ENCODE data around the gene BRMS1L. TPM values are rescaled to one million over a fixed set of nuclear protein-coding genes. Genes with fewer than 3 reads are reported as not detected.
A peak's percentile ranks its signal among the peaks of the same experiment; 100 is the strongest.

Gene BRMS1L
- polyA plus RNA-seq, 2 of the 4 experiments (the other 2 are of a cell fraction), result 17.0 to 18.1 TPM

DNA sequence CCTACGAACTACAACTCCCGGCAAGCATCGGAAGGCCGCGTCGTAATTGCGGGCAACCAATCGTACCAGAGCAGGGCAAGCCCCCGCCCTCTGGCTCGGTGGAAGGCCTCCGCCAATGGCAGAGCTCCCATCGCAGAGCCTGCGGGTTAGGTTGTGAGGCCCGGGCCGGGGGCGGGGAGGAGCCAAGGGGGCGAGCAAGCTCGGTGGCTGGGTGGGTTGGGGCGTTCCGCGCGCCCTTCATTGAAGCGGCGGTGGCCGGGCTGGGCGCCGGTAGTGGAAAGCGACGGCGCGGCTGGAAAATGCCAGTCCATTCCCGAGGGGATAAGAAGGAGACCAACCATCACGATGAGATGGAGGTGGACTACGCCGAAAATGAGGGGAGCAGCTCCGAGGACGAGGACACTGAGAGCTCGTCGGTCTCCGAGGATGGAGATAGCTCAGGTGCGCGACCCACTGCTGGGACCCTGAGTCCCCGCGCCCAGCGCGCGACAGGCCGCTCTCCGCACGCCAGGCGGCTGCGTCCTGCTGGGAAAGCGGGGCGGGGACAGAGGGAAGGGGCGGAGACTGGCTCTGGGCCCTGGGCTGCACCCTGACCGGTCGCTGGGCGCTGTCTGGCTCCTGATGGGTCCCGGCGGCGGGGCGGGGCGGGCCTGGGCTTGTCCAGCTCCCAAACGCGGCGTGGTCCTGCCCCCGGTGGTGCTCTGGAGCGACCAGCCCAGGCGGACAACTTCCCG lies at the start of gene BRMS1L (continued):
- TF ChIP-seq, protein P1, sequence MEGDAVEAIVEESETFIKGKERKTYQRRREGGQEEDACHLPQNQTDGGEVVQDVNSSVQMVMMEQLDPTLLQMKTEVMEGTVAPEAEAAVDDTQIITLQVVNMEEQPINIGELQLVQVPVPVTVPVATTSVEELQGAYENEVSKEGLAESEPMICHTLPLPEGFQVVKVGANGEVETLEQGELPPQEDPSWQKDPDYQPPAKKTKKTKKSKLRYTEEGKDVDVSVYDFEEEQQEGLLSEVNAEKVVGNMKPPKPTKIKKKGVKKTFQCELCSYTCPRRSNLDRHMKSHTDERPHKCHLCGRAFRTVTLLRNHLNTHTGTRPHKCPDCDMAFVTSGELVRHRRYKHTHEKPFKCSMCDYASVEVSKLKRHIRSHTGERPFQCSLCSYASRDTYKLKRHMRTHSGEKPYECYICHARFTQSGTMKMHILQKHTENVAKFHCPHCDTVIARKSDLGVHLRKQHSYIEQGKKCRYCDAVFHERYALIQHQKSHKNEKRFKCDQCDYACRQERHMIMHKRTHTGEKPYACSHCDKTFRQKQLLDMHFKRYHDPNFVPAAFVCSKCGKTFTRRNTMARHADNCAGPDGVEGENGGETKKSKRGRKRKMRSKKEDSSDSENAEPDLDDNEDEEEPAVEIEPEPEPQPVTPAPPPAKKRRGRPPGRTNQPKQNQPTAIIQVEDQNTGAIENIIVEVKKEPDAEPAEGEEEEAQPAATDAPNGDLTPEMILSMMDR (IDR thresholded peaks at IDR 0.05), result no peak
- TF ChIP-seq PHF8 (IDR thresholded peaks at IDR 0.05; ENCODE audit: borderline replicate concordance, low read depth) (peak; percentile 96), NFE2L2 (conservative IDR thresholded peaks at IDR 0.05; ENCODE audit: low read length) (no peak), FOSL2 (IDR thresholded peaks at IDR 0.05) (no peak), FOSL2 (CRISPR knock-in tag; IDR thresholded peaks at IDR 0.05) (no peak), GATA3 (IDR thresholded peaks at IDR 0.05; ENCODE audit: borderline replicate concordance) (peak; percentile 18; the same call in 1 of the 2 replicates), HOXA7 (CRISPR knock-in tag; IDR thresholded peaks at IDR 0.05) (no peak), JUN (IDR thresholded peaks at IDR 0.05) (peak; percentile 80 to 91; a peak in 4 of 5 replicates), SMC3 (IDR thresholded peaks at IDR 0.05) (no peak), CBX2 (IDR thresholded peaks at IDR 0.05; ENCODE audit: borderline replicate concordance, low read depth) (no peak), KDM5A (IDR thresholded peaks at IDR 0.05) (no peak), NR3C1 (IDR thresholded peaks at IDR 0.05) (no peak), CHD4 (IDR thresholded peaks at IDR 0.05; ENCODE audit: borderline replicate concordance) (no peak), KDM1A (IDR thresholded peaks at IDR 0.05; ENCODE audit: low read depth) (no peak), RCOR1 (IDR thresholded peaks at IDR 0.05; ENCODE audit: low read depth, low read length) (no peak), EHMT2 (IDR thresholded peaks at IDR 0.05; ENCODE audit: low read depth) (no peak), MAZ (IDR thresholded peaks at IDR 0.05; ENCODE audit: borderline replicate concordance, low read depth, low read length) (no peak), TFCP2L1 (CRISPR knock-in tag; IDR thresholded peaks at IDR 0.05) (no peak), HDAC2 (IDR thresholded peaks at IDR 0.05) (no peak), ESRRA (IDR thresholded peaks at IDR 0.05; ENCODE audit: borderline replicate concordance, low read length) (no peak), HOXB5 (CRISPR knock-in tag; IDR thresholded peaks at IDR 0.05) (no peak), HOXB13 (CRISPR knock-in tag; IDR thresholded peaks at IDR 0.05; ENCODE audit: low read depth) (no peak)
- TF ChIP-seq, protein P2, sequence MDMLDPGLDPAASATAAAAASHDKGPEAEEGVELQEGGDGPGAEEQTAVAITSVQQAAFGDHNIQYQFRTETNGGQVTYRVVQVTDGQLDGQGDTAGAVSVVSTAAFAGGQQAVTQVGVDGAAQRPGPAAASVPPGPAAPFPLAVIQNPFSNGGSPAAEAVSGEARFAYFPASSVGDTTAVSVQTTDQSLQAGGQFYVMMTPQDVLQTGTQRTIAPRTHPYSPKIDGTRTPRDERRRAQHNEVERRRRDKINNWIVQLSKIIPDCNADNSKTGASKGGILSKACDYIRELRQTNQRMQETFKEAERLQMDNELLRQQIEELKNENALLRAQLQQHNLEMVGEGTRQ (IDR thresholded peaks at IDR 0.05), result no peak
- TF ChIP-seq, protein P3, sequence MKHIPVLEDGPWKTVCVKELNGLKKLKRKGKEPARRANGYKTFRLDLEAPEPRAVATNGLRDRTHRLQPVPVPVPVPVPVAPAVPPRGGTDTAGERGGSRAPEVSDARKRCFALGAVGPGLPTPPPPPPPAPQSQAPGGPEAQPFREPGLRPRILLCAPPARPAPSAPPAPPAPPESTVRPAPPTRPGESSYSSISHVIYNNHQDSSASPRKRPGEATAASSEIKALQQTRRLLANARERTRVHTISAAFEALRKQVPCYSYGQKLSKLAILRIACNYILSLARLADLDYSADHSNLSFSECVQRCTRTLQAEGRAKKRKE (CRISPR knock-in tag; IDR thresholded peaks at IDR 0.05; ENCODE audit: low read depth), result no peak
- TF ChIP-seq, protein P4, sequence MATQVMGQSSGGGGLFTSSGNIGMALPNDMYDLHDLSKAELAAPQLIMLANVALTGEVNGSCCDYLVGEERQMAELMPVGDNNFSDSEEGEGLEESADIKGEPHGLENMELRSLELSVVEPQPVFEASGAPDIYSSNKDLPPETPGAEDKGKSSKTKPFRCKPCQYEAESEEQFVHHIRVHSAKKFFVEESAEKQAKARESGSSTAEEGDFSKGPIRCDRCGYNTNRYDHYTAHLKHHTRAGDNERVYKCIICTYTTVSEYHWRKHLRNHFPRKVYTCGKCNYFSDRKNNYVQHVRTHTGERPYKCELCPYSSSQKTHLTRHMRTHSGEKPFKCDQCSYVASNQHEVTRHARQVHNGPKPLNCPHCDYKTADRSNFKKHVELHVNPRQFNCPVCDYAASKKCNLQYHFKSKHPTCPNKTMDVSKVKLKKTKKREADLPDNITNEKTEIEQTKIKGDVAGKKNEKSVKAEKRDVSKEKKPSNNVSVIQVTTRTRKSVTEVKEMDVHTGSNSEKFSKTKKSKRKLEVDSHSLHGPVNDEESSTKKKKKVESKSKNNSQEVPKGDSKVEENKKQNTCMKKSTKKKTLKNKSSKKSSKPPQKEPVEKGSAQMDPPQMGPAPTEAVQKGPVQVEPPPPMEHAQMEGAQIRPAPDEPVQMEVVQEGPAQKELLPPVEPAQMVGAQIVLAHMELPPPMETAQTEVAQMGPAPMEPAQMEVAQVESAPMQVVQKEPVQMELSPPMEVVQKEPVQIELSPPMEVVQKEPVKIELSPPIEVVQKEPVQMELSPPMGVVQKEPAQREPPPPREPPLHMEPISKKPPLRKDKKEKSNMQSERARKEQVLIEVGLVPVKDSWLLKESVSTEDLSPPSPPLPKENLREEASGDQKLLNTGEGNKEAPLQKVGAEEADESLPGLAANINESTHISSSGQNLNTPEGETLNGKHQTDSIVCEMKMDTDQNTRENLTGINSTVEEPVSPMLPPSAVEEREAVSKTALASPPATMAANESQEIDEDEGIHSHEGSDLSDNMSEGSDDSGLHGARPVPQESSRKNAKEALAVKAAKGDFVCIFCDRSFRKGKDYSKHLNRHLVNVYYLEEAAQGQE (IDR thresholded peaks at IDR 0.05), result no peak

All from A549 (cell line).